PC-3 (cell line): ENCODE data around the gene GNG4. TPM values are rescaled to one million over a fixed set of nuclear protein-coding genes. Genes with fewer than 3 reads are reported as not detected.
"Not testable (repeated sequence)": the region's sequence is repeated elsewhere in the genome, so short reads cannot be mapped to it uniquely, and the experiment has no call there.

ENCODE experiments used
- ATAC-seq: fragments of 200-7000 bp; cut with Tn5 transposase; 2 replicates; pipeline ENCODE4 v1.9.1; 2020; ENCODE audit warnings: mild to moderate bottlenecking, moderate library complexity
- BruUV-seq: library from RNA; stranded (reverse); fragments of 400-500 nt; replicated peaks from 2 replicates; lab custom pipeline; 2021; lab: Mats Ljungman, UMichigan
- CTCF ChIA-PET: fragments of 300-600 bp; sonication (Branson Sonifier 250); formaldehyde crosslinking; loops from one replicate; lab custom pipeline; 2022; ENCODE audit warnings: antibody characterized with exemption; lab: Charles Lee
- POLR2A ChIA-PET: fragments of 300-600 bp; sonication (Branson Sonifier 250); formaldehyde crosslinking; loops from one replicate; lab custom pipeline; 2022; ENCODE audit warnings: antibody characterized with exemption; ENCODE audit not compliant: unreplicated experiment; lab: Charles Lee
- DNase-seq: peaks from one replicate; pipeline ENCODE4 v3.0.0-alpha.2; 2015
- H2AFZ ChIP-seq: fragments of 300-600 bp; sonication (generic); 2 replicates; pipeline ENCODE4 v1.6.0; 2016; ENCODE audit warnings: antibody characterized with exemption, low read length
- H3F3A ChIP-seq: fragments of 300-600 bp; sonication (generic); one replicate; pipeline ENCODE4 v1.6.0; 2017; ENCODE audit warnings: antibody characterized with exemption, low read length, control low read depth, mild to moderate bottlenecking; ENCODE audit not compliant: unreplicated experiment
- H3K27ac ChIP-seq: fragments of 300-600 bp; sonication (generic); 2 replicates; pipeline ENCODE4 v1.5.1; 2016; ENCODE audit warnings: mild to moderate bottlenecking, low read length
- H3K27me3 ChIP-seq: fragments of 300-600 bp; sonication (generic); 2 replicates; pipeline ENCODE4 v1.6.1; 2016; ENCODE audit warnings: low read length, mixed read lengths
- H3K36me3 ChIP-seq: fragments of 300-600 bp; sonication (generic); 2 replicates; pipeline ENCODE4 v1.6.1; 2016; ENCODE audit warnings: low read depth, mixed run types, low read length, mixed read lengths
- H3K4me1 ChIP-seq: fragments of 300-600 bp; sonication (generic); 2 replicates; pipeline ENCODE4 v1.5.1; 2016; ENCODE audit warnings: low read length; ENCODE audit not compliant: insufficient read depth
- H3K4me2 ChIP-seq: fragments of 300-600 bp; sonication (generic); 2 replicates; pipeline ENCODE4 v1.6.0; 2016; ENCODE audit warnings: low read length
- H3K4me3 ChIP-seq: fragments of 300-600 bp; sonication (generic); 2 replicates; pipeline ENCODE4 v1.5.1; 2016; ENCODE audit warnings: mild to moderate bottlenecking, low read length, mixed read lengths
- H3K79me2 ChIP-seq: fragments of 300-600 bp; sonication (generic); 2 replicates; pipeline ENCODE4 v1.6.1; 2017; ENCODE audit warnings: low read length, mixed read lengths
- H3K9ac ChIP-seq: fragments of 300-600 bp; sonication (generic); 2 replicates; pipeline ENCODE4 v1.6.0; 2016; ENCODE audit warnings: mild to moderate bottlenecking, low read length
- H3K9me2 ChIP-seq: fragments of 300-600 bp; sonication (generic); replicated peaks from 2 replicates; pipeline ENCODE4 v1.6.1; 2016; ENCODE audit warnings: mixed run types, low read length, mixed read lengths
- H3K9me3 ChIP-seq: fragments of 300-600 bp; sonication (generic); 2 replicates; pipeline ENCODE4 v1.6.1; 2016; ENCODE audit warnings: low read length, mixed read lengths
- H4K20me1 ChIP-seq: fragments of 300-600 bp; sonication (generic); 2 replicates; pipeline ENCODE4 v1.6.1; 2016; ENCODE audit warnings: low read length, mixed read lengths
- CTCF ChIP-seq: fragments of 300-600 bp; sonication (generic); conservative IDR thresholded peaks from 2 replicates; pipeline ENCODE4 v1.5.1; 2017; ENCODE audit warnings: antibody characterized with exemption, low read depth, mild to moderate bottlenecking, low read length
- EZH2 ChIP-seq: fragments of 300-600 bp; sonication (generic); IDR thresholded peaks from one replicate; pipeline ENCODE4 v1.6.1; 2017; ENCODE audit warnings: antibody characterized with exemption, mild to moderate bottlenecking, low read length; ENCODE audit not compliant: unreplicated experiment
- EZH2phosphoT487 ChIP-seq: fragments of 300-600 bp; sonication (generic); IDR thresholded peaks from 2 replicates; pipeline ENCODE4 v1.6.1; 2018; ENCODE audit warnings: mild to moderate bottlenecking, antibody characterized with exemption, low read length, borderline replicate concordance
- intact Hi-C: fragments of 100-400 bp; cut with micrococcal nuclease; formaldehyde crosslinking; loops from 2 replicates; pipeline ENCODE4 v1.9.0; 2023
- total RNA-seq: library from RNA; depleted of rRNA; stranded (reverse); fragments of >200 nt; gene quantifications from 2 replicates; pipeline ENCODE4 v1.2.3, GENCODE V29; 2014

Gene GNG4
- total RNA-seq, 1 experiment from 2014 or later: 0.80 TPM

GRCh38 chr1:235552146-235552716, 97.4 kb downstream of the GNG4 start:
- H2AFZ ChIP-seq: no peak overlapping the region
- H3K9ac ChIP-seq: no peak overlapping the region
- no peak for DNase-seq
- H3K36me3 ChIP-seq: no peaks in the 10 kb centered on the region
- H3K9me3 ChIP-seq: no peaks in the 10 kb centered on the region
- no TSS peak for BruUV-seq
- ChIA-PET CTCF (no interaction called here), POLR2A (no interaction called here)
- H3K27ac ChIP-seq: no peak overlapping the region
- no peaks in the 10 kb centered on the region for H3F3A ChIP-seq
- H3K4me2 ChIP-seq: no peak overlapping the region
- no peaks in the 10 kb centered on the region for H3K4me1 ChIP-seq
- no peaks in the 10 kb centered on the region for H3K79me2 ChIP-seq
- intact Hi-C loops: no loop called here
- H3K9me2 ChIP-seq: no peaks in the 10 kb centered on the region
- no peaks in the 10 kb centered on the region for H4K20me1 ChIP-seq
- no peaks in the 10 kb centered on the region for H3K27me3 ChIP-seq
- ATAC-seq: no peak
- TF ChIP-seq CTCF: no peak
- no peak for TF ChIP-seq EZH2
- TF ChIP-seq EZH2phosphoT487: no peak
- no peak overlapping the region for H3K4me3 ChIP-seq

GRCh38 chr1:235549351-235550139, 100.0 kb downstream of the GNG4 start:
- ATAC-seq (no peak), DNase-seq (no peak)
- no TSS peak for BruUV-seq
- Histone ChIP-seq H4K20me1 (no peaks in the 10 kb centered on the region), H3F3A (no peaks in the 10 kb centered on the region), H3K4me2 (no peak overlapping the region), H2AFZ (no peak overlapping the region), H3K79me2 (no peaks in the 10 kb centered on the region), H3K4me3 (no peak overlapping the region), H3K36me3 (no peaks in the 10 kb centered on the region), H3K9ac (no peak overlapping the region), H3K4me1 (no peaks in the 10 kb centered on the region), H3K27ac (no peak overlapping the region), H3K27me3 (no peaks in the 10 kb centered on the region), H3K9me3 (no peaks in the 10 kb centered on the region), H3K9me2 (no peaks in the 10 kb centered on the region)
- ChIA-PET POLR2A (no interaction called here), CTCF (no interaction called here)
- no peak for TF ChIP-seq EZH2phosphoT487
- no peak for TF ChIP-seq EZH2
- TF ChIP-seq CTCF: no peak
- intact Hi-C loops: no loop called here

GRCh38 chr1:235546369-235547155, 103.0 kb downstream of the GNG4 start:
- H3K9ac ChIP-seq, POLR2A ChIA-PET, H3K27me3 ChIP-seq, H3K36me3 ChIP-seq, ATAC-seq, DNase-seq, H3K4me1 ChIP-seq, H2AFZ ChIP-seq, intact Hi-C loops, H4K20me1 ChIP-seq, H3K79me2 ChIP-seq, H3K9me3 ChIP-seq, H3K27ac ChIP-seq, H3K4me3 ChIP-seq, H3F3A ChIP-seq, H3K9me2 ChIP-seq, BruUV-seq, H3K4me2 ChIP-seq, CTCF ChIA-PET: not testable (repeated sequence)
